ENCODE data around the gene OPTN.

DNA sequence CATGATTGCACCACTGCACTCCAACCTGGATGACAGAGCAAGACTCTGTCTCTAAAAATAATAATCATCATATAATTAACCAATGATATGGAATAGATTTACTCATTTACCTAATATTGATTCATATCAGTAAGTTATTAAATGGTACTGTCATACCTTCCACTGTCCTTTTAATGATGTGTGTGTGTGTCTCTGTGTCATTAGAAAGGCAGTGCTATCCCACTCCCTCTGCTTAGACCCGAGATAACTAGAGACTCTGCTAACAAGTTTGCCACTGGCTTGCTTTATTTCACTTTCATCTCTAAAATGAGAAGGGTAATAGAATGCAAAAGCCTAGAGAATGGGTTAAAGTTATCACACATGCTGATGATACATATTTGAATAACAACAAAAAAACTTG lies 82.5 kb downstream of the OPTN start:
- TF ChIP-seq GATA2 (IDR thresholded peaks at IDR 0.05; ENCODE audit: low read depth, low read length): no peak
- TF ChIP-seq GATA3 (IDR thresholded peaks at IDR 0.05; ENCODE audit: low read depth, low read length): no peak

Measured in SH-SY5Y (cell line).